HG03520 (cell line): ENCODE measurements around the gene SMC3.
"Not testable (repeated sequence)": the region's sequence is repeated elsewhere in the genome, so short reads cannot be mapped to it uniquely, and the experiment has no call there.

Experiments used
- ATAC-seq: cut with Tn5 transposase; IDR thresholded peaks from one replicate; pipeline ENCODE4 v1.9.1; 2021; ENCODE audit warnings: mild to moderate bottlenecking, moderate library complexity; ENCODE audit not compliant: unreplicated experiment

The SMC3 gene

GRCh38 chr10:110567201-110568054, at the start of gene SMC3:
Gene SMC3 (plus strand): TSS chr10:110567695. CDS start chr10:110567817, 122 bp downstream.
- ATAC-seq: peak; percentile 76

- no peak for ATAC-seq
Observed at GRCh38 chr10:110522365-110522988, 45.0 kb upstream of the SMC3 start.

- ATAC-seq: no peak
Observed at GRCh38 chr10:110523736-110524135, 43.8 kb upstream of the SMC3 start.

- ATAC-seq: no peak
Observed at GRCh38 chr10:110524179-110524858, 43.2 kb upstream of the SMC3 start.

DNA sequence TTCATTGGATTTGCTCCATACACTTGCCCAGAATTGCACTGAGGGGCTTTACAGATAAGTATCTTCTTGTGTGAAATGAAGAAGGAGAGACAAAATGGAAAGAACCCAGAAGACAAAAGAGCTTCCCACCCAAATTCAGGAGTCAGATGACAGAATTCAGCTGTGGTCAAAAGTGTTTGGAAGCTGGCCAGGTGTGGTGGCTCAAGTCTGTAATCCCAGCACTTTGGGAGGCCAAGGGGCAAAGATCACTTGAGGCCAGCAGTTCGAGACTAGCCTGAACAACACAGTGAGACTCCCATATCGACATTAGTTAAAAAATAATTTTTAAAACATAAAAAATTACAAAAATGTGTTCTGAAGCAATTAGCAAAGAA, 42.6 kb upstream of the SMC3 start:
- no peak for ATAC-seq

DNA sequence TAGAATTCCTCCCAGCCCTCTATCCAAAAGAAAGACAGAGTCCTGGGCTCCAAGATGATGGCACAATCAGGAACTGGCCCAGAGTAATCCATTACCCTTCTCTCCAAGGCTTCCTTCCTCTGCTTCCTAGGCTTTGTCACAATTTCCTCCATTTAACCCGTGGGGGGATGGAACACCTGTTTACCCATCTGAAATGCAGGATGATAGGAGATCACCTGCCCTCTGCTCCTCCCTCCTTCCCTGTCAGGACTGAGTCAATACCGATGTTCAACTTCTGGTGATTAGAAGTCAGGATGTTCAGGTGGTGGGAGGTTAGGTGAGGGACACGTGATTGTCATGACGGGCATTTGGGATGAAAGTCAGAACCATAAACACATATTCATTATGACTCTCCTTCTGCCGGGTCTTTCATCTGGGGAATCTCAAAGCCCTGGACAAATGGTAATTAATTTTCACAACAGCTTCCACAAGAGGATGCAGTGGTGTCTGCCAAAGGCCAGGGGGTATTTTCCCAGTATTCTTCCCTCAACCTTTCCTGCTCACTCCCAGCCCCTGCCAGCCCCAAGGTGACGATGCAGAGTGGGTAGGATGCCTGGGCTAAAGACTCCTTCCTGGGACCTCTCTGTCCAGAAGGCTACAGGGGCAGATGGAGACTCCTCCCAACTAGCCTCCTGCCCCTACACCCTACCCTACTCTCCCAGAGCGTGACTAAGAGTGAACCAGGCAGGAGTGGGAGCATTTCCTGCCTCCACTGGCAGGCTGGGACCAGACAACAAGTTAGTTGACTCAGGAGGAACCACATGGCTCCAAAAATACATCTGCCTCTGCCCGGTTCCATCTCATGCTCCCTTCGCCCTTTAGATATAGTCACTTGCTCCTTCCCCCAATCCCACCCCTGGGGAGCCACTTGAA, 41.9 kb upstream of the SMC3 start:
- ATAC-seq: no peak

DNA sequence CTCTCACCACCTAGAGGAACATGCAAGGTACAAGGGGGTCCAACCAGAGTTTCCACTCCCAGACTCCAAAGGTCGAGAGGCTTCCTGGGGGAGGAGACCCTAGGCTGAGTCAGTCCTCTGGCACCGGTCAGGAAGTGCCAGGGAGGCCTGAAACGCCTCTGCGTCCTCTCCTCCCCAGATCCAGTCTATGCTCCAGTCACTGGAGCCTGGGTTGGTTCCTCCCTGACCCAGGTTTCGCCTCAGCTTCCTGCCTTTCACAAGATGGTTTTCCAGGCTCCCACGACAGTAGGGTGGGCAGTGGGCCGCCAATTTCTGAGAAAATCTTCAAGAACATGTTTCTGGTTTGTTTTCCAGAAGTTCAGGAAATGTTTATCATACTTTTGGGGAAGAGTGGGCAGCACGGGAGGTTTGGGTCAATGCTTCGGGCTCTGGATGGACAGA, 39.7 kb upstream of the SMC3 start:
- ATAC-seq: no peak

DNA sequence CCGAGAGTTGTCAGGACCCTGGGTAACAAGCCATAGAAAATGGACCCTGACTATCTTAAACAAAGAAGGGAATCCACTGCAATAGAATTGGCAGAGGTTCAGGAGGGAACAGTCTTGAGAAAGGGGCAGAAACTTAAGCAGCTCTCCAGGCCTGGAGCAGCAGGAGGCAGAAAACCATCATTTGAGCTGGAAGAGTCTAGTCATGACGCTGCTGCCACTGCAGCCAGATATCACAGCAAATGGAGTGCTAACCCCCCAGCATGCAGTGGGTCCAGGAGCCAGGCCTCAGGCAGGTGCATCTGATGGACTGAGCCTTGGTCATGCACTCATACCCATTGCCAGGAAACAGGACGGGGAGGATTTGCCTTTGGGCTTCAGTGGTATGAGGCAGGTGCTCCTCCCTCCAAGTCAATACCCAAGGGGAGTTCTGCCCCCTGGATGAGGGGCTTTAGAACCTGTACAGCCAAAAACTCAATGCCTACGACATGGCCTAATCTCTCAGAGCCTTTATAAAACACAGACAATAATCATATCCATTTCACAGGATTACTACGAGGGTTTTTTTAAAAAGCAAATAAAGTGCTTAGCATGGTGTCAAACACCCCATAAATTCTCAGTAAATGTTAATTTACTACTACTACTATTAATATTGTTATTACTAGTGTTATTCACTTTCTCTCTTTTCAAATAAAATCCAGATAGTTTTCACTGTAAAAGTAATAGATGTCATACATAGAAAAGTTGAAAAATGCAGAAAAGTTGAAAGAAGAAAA, 39.1 kb upstream of the SMC3 start:
- ATAC-seq: peak; percentile 20

DNA sequence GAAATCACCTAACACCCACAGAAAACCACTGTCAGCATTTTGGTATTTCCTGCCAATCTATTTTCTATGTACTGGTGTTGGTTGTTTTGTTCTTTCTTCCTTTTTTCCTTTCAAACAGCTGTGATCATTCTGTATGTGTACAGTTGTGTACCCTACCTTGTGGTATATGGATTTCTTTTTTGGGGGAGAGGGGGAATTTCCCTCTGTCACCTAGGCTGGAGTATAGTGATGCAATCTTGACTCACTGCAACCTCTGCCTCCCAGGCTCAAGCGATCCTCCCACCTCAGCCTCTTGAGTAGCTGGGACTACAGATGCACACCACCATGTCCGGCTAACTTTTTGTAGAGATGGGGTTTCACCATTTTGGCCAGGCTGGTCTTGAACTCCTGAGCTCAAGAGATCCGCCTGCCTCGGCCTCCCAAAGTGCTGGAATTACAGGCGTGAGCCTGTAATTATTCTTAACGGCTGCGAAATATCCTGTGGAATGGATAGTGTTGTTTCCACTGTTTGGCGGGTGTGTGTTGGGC, 38.4 kb upstream of the SMC3 start:
- peak; percentile 80 for ATAC-seq

DNA sequence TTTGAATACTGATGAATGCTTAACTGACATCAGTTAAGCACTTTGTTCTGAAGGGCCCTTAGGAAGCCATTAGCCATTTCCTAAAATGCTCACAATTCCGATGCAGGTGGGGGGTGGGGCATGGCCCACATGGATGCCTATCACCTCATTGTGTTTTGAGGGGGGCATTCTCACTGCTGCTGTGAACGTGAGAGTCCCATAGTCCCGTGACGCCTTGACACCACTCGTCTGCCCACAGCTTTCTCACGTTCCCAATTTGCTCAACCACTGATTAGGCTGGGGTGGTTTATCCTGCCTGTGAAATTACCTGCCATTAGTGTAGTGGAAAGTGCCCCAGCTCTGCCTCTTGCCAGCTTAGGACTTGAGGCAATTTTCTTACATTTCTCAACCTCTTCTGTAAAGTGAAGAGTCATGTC, 37.9 kb upstream of the SMC3 start:
- ATAC-seq: no peak

- ATAC-seq: no peak
Observed at GRCh38 chr10:110530131-110530831, 37.2 kb upstream of the SMC3 start.

DNA sequence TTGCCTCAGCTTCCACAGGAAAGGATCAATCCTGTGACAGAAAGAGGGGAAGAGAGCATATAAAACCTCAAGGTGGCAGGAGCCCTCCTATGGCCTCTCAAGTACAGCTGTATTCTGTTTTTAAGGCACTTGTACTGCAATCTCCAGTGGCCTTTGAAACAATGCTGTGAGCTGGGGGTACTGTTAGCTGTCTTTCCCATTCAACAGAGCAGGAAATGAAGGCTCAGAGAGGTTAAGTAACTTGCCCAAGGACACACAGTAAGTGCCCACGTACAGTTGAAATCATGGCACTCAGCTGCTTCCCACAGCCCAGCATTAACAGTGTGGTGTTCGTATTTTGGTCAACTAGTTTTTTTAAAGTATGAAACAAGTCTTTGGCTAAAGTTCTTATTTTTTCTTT, 35.8 kb upstream of the SMC3 start:
- no peak for ATAC-seq

- not testable (repeated sequence) for ATAC-seq
Observed at GRCh38 chr10:110532628-110533027, 34.9 kb upstream of the SMC3 start.

DNA sequence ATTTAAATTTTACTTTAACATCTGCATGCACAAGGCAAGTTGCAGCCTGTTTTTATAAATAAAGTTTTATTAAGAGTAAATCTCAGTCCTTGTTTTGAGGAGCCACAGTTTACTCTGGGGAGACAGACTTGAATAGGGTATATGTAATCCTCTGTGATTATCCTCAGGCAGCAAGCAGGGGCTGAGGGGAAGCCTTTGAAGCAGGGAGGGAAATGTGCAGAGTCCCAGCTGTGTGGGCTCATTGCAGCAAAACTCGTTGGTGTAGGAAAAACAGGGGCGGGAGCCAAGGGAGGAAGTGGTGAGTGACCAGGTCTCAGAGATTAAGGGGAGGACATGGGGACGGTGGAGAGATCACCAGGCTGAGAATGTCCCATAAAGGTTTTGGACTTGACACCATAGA, 34.3 kb upstream of the SMC3 start:
- no peak for ATAC-seq

GRCh38 chr10:110534571-110534970, 32.9 kb upstream of the SMC3 start:
- ATAC-seq: no peak

DNA sequence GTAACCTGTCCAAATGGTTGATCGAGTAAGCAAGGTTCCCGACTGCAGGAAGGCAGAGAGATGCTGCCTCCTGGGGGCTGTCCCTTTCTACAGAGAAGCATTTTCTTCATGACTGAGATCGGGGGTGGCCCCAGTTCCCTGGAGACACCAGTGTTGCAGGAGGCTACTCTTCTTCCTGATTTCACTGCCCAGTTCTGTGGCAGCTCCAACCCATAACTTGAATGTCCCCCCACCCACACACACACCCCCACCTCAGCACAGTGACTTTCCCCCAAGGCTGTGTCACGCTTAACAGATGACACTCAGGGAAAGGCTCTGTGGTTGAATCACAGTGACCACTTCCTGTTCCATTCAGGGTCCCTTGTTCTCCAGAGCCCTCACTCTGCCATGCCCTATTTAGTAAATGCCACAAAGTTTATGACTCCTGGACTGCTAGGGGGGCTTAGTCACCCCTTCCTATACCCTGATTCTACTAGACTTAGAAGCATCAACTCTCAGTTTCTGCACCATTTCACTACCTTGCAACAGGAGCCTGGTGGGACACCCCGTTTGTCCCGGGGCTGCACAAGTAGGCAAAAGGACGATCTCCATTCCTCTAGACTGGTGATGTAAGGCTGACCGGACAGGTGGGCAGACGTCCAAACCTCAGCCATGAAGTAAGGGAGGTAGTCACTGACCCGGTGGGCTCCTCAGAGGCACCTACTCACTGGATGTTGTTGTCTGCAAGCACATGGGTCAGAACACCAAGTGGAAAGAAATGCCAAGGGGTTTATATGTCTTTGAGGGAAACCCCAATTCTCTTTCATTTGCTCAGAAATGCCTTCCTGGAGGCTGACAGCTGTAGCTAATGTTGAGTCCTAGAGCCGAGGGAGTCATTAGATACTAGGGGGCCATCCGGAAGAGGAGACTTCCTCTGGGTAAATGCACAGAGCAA, 31.3 kb upstream of the SMC3 start:
- ATAC-seq: peak; percentile 74

DNA sequence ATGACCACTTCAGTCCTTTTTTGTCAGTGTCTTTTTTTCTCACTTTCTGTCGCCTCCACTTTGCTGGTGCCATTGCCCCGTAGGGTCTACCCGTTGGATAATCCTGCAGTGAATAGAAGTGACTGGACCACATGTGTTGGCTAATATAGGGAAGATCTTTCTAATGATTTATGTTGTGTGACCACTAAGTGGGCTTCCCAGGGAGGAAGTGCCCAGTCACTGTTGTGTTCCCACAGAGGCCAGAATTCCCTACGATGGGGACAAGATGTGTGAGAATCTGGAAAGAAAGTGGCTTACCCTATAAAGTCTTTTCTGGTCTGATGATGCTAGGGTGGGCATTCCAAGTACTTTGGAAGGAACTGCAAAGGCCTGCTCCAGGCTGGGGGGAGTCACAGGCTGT, 28.4 kb upstream of the SMC3 start:
- ATAC-seq: no peak

- no peak for ATAC-seq
Observed at GRCh38 chr10:110540031-110540430, 27.5 kb upstream of the SMC3 start.
